Smooth muscle cell (in vitro differentiated cells): ENCODE results near the gene PKIB. TPM values are rescaled to one million over a fixed set of nuclear protein-coding genes. Genes with fewer than 3 reads are reported as not detected.

Experiments used
- DNase-seq: peaks from one replicate; lab custom pipeline; 2025; ENCODE audit not compliant: unreplicated experiment; lab: John Stamatoyannopoulos, UW
- H2AFZ ChIP-seq: fragments of 200-600 bp; sonication (generic); 2 replicates; pipeline ENCODE4 v1.6.0; 2016; ENCODE audit warnings: antibody characterized with exemption, low read depth, mild to moderate bottlenecking
- H3F3A ChIP-seq: fragments of 200-600 bp; sonication (generic); 2 replicates; pipeline ENCODE4 v1.6.0; 2017; ENCODE audit warnings: antibody characterized with exemption, low read depth
- H3K27ac ChIP-seq: fragments of 200-600 bp; sonication (generic); 2 replicates; pipeline ENCODE4 v1.5.1; 2016; ENCODE audit warnings: low read depth, mild to moderate bottlenecking
- H3K27me3 ChIP-seq: fragments of 200-600 bp; sonication (generic); 2 replicates; pipeline ENCODE4 v1.6.1; 2016; ENCODE audit warnings: low read depth, mild to moderate bottlenecking
- H3K36me3 ChIP-seq: fragments of 200-600 bp; sonication (generic); 2 replicates; pipeline ENCODE4 v1.5.1; 2016; ENCODE audit warnings: low read depth
- H3K4me1 ChIP-seq: fragments of 200-600 bp; sonication (generic); 2 replicates; pipeline ENCODE4 v1.5.1; 2016; ENCODE audit warnings: low read depth
- H3K4me2 ChIP-seq: fragments of 200-600 bp; sonication (generic); 2 replicates; pipeline ENCODE4 v1.6.0; 2016; ENCODE audit warnings: mild to moderate bottlenecking
- H3K4me3 ChIP-seq: fragments of 200-600 bp; sonication (generic); 2 replicates; pipeline ENCODE4 v1.5.1; 2016; ENCODE audit warnings: mild to moderate bottlenecking
- H3K79me2 ChIP-seq: fragments of 200-600 bp; sonication (generic); 2 replicates; pipeline ENCODE4 v1.6.0; 2016; ENCODE audit warnings: low read depth, mild to moderate bottlenecking
- H3K9ac ChIP-seq: fragments of 200-600 bp; sonication (generic); 2 replicates; pipeline ENCODE4 v1.6.0; 2016; ENCODE audit warnings: low read depth
- H3K9me3 ChIP-seq: fragments of 200-600 bp; sonication (generic); replicated peaks from 2 replicates; pipeline ENCODE4 v1.5.1; 2016; ENCODE audit warnings: low read depth
- H4K20me1 ChIP-seq: fragments of 200-600 bp; sonication (generic); 2 replicates; pipeline ENCODE4 v1.6.0; 2016; ENCODE audit warnings: low read depth
- CTCF ChIP-seq: fragments of 200-600 bp; sonication (generic); IDR thresholded peaks from 2 replicates; pipeline ENCODE4 v1.5.1; 2017; ENCODE audit warnings: borderline replicate concordance, mild to moderate bottlenecking, antibody characterized with exemption; ENCODE audit not compliant: insufficient read depth, poor library complexity, severe bottlenecking
- WGBS: methylation state at CpG from one replicate; pipeline ENCODE4 v1.1.7; 2016; ENCODE audit warnings: low lambda C conversion rate; 5-methylcytosine and 5-hydroxymethylcytosine counted together
- polyA plus RNA-seq: library from polyadenylated mRNA; unstranded; fragments of >200 nt; fragmentation: Nextera tagmentation; extraction: Ambion mirVana; gene quantifications from 2 replicates; pipeline ENCODE4 v1.2.1, GENCODE V29; 2016
- total RNA-seq: library from RNA; depleted of rRNA; stranded (reverse); fragments of >200 nt; gene quantifications from 2 replicates; pipeline ENCODE4 v1.2.3, GENCODE V29; 2014

The PKIB gene
- total and polyA plus RNA-seq, 2 experiments from 2014 or later, result 65.6 to 82.6 TPM

GRCh38 chr6:122751326-122751725 is 141.1 kb downstream of the PKIB start:
- no peak overlapping the region for H3K4me2 ChIP-seq

GRCh38 chr6:122752459-122752858 is 142.3 kb downstream of the PKIB start:
- 96% methylated on average over 1 of the region's 1 CpG for WGBS
- Histone ChIP-seq H3K27me3 (no peaks in the 10 kb centered on the region), H3K4me3 (no peak overlapping the region), H3K9me3 (no peaks in the 10 kb centered on the region), H3K9ac (no peak overlapping the region), H3K36me3 (no peaks in the 10 kb centered on the region), H4K20me1 (no peaks in the 10 kb centered on the region), H3K4me1 (no peaks in the 10 kb centered on the region), H2AFZ (no peak overlapping the region), H3F3A (no peaks in the 10 kb centered on the region), H3K27ac (no peak overlapping the region), H3K79me2 (no peaks in the 10 kb centered on the region), H3K4me2 (no peak overlapping the region)
- no peak for DNase-seq
- no peak for TF ChIP-seq CTCF

More at GRCh38 chr6:122751326-122751725, 141.1 kb downstream of the PKIB start:
- no peaks in the 10 kb centered on the region for H3K79me2 ChIP-seq
- TF ChIP-seq CTCF, result no peak
- H3K27me3 ChIP-seq, result no peaks in the 10 kb centered on the region
- no peak overlapping the region for H2AFZ ChIP-seq
- no peak overlapping the region for H3K27ac ChIP-seq
- no peaks in the 10 kb centered on the region for H3K4me1 ChIP-seq
- no peaks in the 10 kb centered on the region for H3K9me3 ChIP-seq
- no peaks in the 10 kb centered on the region for H4K20me1 ChIP-seq
- no peak for DNase-seq
- no peaks in the 10 kb centered on the region for H3K36me3 ChIP-seq
- H3K4me3 ChIP-seq, result no peak overlapping the region
- WGBS, result 76% methylated on average over 3 of the region's 3 CpGs
- H3K9ac ChIP-seq, result no peak overlapping the region
- no peaks in the 10 kb centered on the region for H3F3A ChIP-seq

- Histone ChIP-seq H3K9me3 (no peaks in the 10 kb centered on the region), H3K36me3 (no peaks in the 10 kb centered on the region), H3K4me3 (no peak overlapping the region), H3F3A (no peaks in the 10 kb centered on the region), H3K79me2 (no peaks in the 10 kb centered on the region), H3K27me3 (no peaks in the 10 kb centered on the region), H3K9ac (no peak overlapping the region), H3K27ac (no peak overlapping the region), H3K4me2 (no peak overlapping the region), H4K20me1 (no peaks in the 10 kb centered on the region), H3K4me1 (no peaks in the 10 kb centered on the region), H2AFZ (no peak overlapping the region)
- 92% methylated on average over 10 of the region's 10 CpGs for WGBS
- TF ChIP-seq CTCF, result no peak
- DNase-seq, result no peak
These were observed 142.9 kb downstream of the PKIB start for GRCh38 chr6:122753000-122753687.

GRCh38 chr6:122753688-122754056 is 143.5 kb downstream of the PKIB start:
- H3K4me3 ChIP-seq, result no peak overlapping the region
- H3K79me2 ChIP-seq, result no peaks in the 10 kb centered on the region
- no peaks in the 10 kb centered on the region for H3K9me3 ChIP-seq
- no peaks in the 10 kb centered on the region for H3K36me3 ChIP-seq
- H2AFZ ChIP-seq, result no peak overlapping the region
- H3K27ac ChIP-seq, result no peak overlapping the region
- H3K4me2 ChIP-seq, result no peak overlapping the region
- H4K20me1 ChIP-seq, result no peaks in the 10 kb centered on the region
- 85% methylated on average over 5 of the region's 5 CpGs for WGBS
- H3K9ac ChIP-seq, result no peak overlapping the region
- no peak for TF ChIP-seq CTCF
- no peak for DNase-seq
- H3F3A ChIP-seq, result no peaks in the 10 kb centered on the region
- H3K4me1 ChIP-seq, result no peaks in the 10 kb centered on the region
- no peaks in the 10 kb centered on the region for H3K27me3 ChIP-seq
